Measurements from ENCODE around the gene PHB1. TPM values are rescaled to one million over a fixed set of nuclear protein-coding genes. Genes with fewer than 3 reads are reported as not detected.

PHB1 gene
- total and polyA plus RNA-seq, 2 of the 8 experiments (the other 6 are each of a cell fraction or from before 2014, with no cell fraction given) = 386 to 597 TPM

DNA sequence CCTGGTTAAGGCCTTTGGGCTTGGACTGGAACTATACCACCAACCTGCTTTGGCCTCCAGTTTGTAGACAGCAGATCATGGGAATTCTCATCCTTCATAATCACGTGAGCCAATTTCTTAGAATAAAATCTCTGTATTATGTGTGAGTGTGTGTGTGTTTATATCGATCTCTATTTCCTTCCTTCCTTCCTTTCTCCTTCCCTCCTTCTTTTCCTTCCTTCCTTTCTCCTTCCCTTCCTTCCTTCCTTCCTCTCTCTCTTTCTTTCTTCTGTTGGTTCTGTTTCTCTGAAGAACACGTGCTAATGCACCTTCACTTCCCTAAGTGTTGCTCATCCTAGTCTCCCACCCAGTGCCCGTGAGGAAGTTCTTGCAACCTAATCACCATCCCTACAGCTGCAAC, 35.5 kb upstream of the PHB1 start:
- no peak for FAIRE-seq
- ChIA-PET CTCF (ENCODE audit: partially characterized antibody) (interaction anchor here (0.5 to 12.0 kb wide), 3 partner anchors 11 to 22 kb away, joined by 3 to 111 read pairs (median 5); no protein-coding TSS in a partner anchor), POLR2A (ENCODE audit: partially characterized antibody) (no interaction called here)
- Histone ChIP-seq H3K23ac (ENCODE audit: insufficient read length) (no peak overlapping the region), H3K9ac (replicated peaks in 1 of 4; ENCODE audit: extremely low read depth in 1 of 4, low read depth in 3 of 4, low read length in 3 of 4) (no peak overlapping the region), H3K79me2 (ENCODE audit: control insufficient read depth in 1 of 2, insufficient read depth in 2 of 2, low read length in 2 of 2) (no peaks in the 10 kb centered on the region), H3K27ac (ENCODE audit: low read depth, low read length) (no peak overlapping the region), H4K91ac (replicated peaks; ENCODE audit: insufficient read length, low read length) (no peak overlapping the region), H3K4me2 (ENCODE audit: insufficient read depth in 1 of 2, low read depth in 2 of 2, low read length in 2 of 2) (no peak overlapping the region), H2BK20ac (ENCODE audit: low read length) (no peak overlapping the region), H2BK12ac (ENCODE audit: low read depth, low read length) (no peak overlapping the region), H4K20me1 (replicated peaks in 1 of 2; ENCODE audit: control insufficient read depth in 1 of 2, insufficient read depth in 2 of 2, low read length in 2 of 2) (no peaks in the 10 kb centered on the region), H3K4me3 (ENCODE audit: extremely low read depth in 1 of 4, insufficient read depth in 2 of 4, low read depth in 3 of 4, low read length in 4 of 4) (no peak overlapping the region), H2BK15ac (ENCODE audit: low read length) (no peak overlapping the region), H3K56ac (replicated peaks; ENCODE audit: insufficient read length, low read depth, low read length) (no peak overlapping the region), H3K14ac (ENCODE audit: insufficient read length) (no peak overlapping the region), H3K4me1 (replicated peaks in 1 of 4; ENCODE audit: control insufficient read depth in 3 of 4, insufficient read depth in 4 of 4, low read length in 3 of 4) (peaks cover 0 to 13% (median 1%) of the 10 kb centered on the region in 4 experiments; a peak in 3 of 7 replicates), H3K9me3 (ENCODE audit: insufficient read depth in 2 of 2, low read depth in 1 of 2, low read length in 1 of 2) (no peaks in the 10 kb centered on the region), H4K5ac (ENCODE audit: insufficient read length, low read depth, low read length) (no peak overlapping the region), H2AFZ (ENCODE audit: low read length) (no peak overlapping the region), H2BK5ac (ENCODE audit: low read depth, low read length) (no peak overlapping the region), H3K36me3 (ENCODE audit: control insufficient read depth in 2 of 4, insufficient read depth in 4 of 4, low read length in 3 of 4) (no peaks in the 10 kb centered on the region), H3K79me1 (ENCODE audit: low read depth, low read length) (no peaks in the 10 kb centered on the region), H2BK120ac (replicated peaks; ENCODE audit: low read depth, low read length) (no peak overlapping the region), H4K8ac (ENCODE audit: extremely low read depth, insufficient read depth, low read length) (no peak overlapping the region), H3K4ac (replicated peaks; ENCODE audit: insufficient read length, low read depth, low read length) (no peak overlapping the region), H3K27me3 (replicated peaks in 1 of 4; ENCODE audit: control insufficient read depth in 3 of 4, extremely low read depth in 1 of 4, insufficient read depth in 3 of 4, low read length in 3 of 4) (no peaks in the 10 kb centered on the region), H2AK5ac (ENCODE audit: low read depth, low read length) (no peak overlapping the region; the same call in 1 of the 2 replicates), H3K23me2 (ENCODE audit: low read depth, low read length) (0 out of 2 replicates have a peak, but pooled peaks cover 1% of the 10 kb centered on the region), H3K18ac (ENCODE audit: extremely low read depth, low read length) (no peak overlapping the region)
- 80% methylated on average over 4 of the region's 4 CpGs; no CpG with 5 or more reads in 1 of the 2 experiments for WGBS, 2 experiments (ENCODE audit: extremely low coverage in 1 of 2, insufficient coverage in 1 of 2, insufficient read length in 1 of 2, insufficient replicate concordance in 2 of 2, low coverage in 1 of 2, low lambda C conversion rate in 2 of 2, missing lambda C conversion rate in 1 of 2)
- no peak for DNase-seq (ENCODE audit: low read depth in 1 of 2, low spot score in 2 of 2)
- TF ChIP-seq KDM5A (IDR thresholded peaks at IDR 0.05; ENCODE audit: low read length) = no peak
